HL-60 (cell line): ENCODE results near the gene FLOT1.

Experiments used
- DNase-seq, 2 experiments: peaks; one replicate each; pipeline ENCODE4 v3.0.0-alpha.2; 2010 to 2020; ENCODE audit warnings: low read depth in 1 of 2, low spot score in 1 of 2
- H3K27ac ChIP-seq: fragments of 250-450 bp; sonication (Bioruptor Pico); replicated peaks from 2 replicates; pipeline ENCODE4 v1.5.1; 2020; ENCODE audit warnings: mild to moderate bottlenecking, moderate library complexity
- H3K27me3 ChIP-seq: fragments of 250-450 bp; sonication (Bioruptor Pico); 2 replicates; pipeline ENCODE4 v1.5.1; 2021; ENCODE audit warnings: mild to moderate bottlenecking, moderate library complexity; ENCODE audit not compliant: insufficient read depth, poor library complexity, severe bottlenecking
- H3K4me3 ChIP-seq: replicated peaks from 2 replicates; pipeline ENCODE4 v1.5.1; 2011; ENCODE audit warnings: mild to moderate bottlenecking, control low read depth, low read length; ENCODE audit not compliant: insufficient read depth
- CTCF ChIP-seq: IDR thresholded peaks from one replicate; pipeline ENCODE4 v1.5.1; 2011; ENCODE audit warnings: low read length, control low read depth, inconsistent platforms; ENCODE audit not compliant: insufficient read depth
- GABPA ChIP-seq: IDR thresholded peaks from 2 replicates; pipeline ENCODE4 v1.6.1; 2012; ENCODE audit warnings: low read depth
- POLR2AphosphoS5 ChIP-seq: IDR thresholded peaks from 2 replicates; pipeline ENCODE4 v1.6.1; 2012; ENCODE audit warnings: low read depth
- REST ChIP-seq: IDR thresholded peaks from 2 replicates; pipeline ENCODE4 v1.6.1; 2012; ENCODE audit warnings: low read depth; ENCODE audit not compliant: insufficient replicate concordance
- SPI1 ChIP-seq: IDR thresholded peaks from 2 replicates; pipeline ENCODE4 v1.6.1; 2012; ENCODE audit warnings: low read depth, mild to moderate bottlenecking, borderline replicate concordance

Gene FLOT1

DNA sequence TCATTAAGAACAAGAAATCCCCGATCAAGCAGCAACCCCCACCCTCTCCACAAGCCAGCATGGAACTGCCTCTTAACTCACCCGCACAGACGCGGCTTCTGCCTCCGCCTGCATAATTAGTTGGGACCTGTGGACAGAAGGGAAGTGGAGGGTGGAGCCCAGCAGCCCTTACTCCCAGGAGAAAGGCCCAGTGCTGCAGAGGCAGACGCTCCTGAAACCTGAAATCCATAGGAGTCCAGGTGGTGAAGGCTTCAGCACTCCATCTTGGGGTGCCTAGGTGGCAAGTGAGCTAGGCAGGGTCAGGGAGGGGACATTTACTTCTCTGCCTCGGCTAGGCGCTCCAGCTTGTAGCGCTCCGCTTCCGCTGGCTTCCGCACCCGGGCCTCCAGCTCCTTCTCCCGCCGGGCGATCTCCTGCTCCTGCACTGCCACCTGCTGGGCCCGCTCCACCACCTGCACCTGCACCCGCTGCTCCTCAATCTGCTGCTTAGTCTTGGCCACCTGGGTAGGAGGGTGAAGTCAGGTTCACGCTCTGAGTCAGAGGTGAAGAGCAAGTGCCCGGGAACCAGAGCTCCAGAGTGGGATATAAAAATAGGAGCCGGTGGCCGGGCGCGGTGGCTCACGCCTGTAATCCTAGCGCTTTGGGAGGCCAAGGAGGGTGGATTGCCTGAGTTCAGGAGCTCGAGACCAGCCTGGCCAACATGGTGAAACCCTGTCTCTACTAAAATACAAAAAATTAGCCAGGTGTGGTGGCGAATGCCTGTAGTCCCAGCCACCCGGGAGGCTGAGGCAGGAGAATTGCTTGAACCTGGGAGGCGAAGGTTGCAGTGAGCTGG is 11.7 kb downstream of the FLOT1 start:
- TF ChIP-seq GABPA = 0 out of 2 replicates have a peak, but pooled peaks have one; percentile 29
- TF ChIP-seq SPI1 = peak; percentile 77
- no peak for TF ChIP-seq REST
- TF ChIP-seq CTCF = peak; percentile 75
- 0 out of 2 replicates have a peak, but pooled peaks have one; percentile 19 for TF ChIP-seq POLR2AphosphoS5
- Histone ChIP-seq H3K27ac (peak overlapping the region; percentile 11; the same call in 1 of the 2 replicates), H3K4me3 (no peak overlapping the region), H3K27me3 (no peaks in the 10 kb centered on the region)
- peak in 1 of 2 experiments; percentile 91 for DNase-seq

GRCh38 chr6:30727920-30728553 is 14.4 kb downstream of the FLOT1 start:
- no peak for DNase-seq
- Histone ChIP-seq H3K27ac (no peak overlapping the region), H3K27me3 (no peaks in the 10 kb centered on the region), H3K4me3 (no peak overlapping the region)
- TF ChIP-seq SPI1 (no peak), CTCF (no peak), POLR2AphosphoS5 (no peak), REST (no peak), GABPA (no peak)

- Histone ChIP-seq H3K4me3 (no peak overlapping the region), H3K27me3 (no peaks in the 10 kb centered on the region), H3K27ac (no peak overlapping the region)
- TF ChIP-seq GABPA (no peak), REST (no peak), SPI1 (no peak), CTCF (no peak), POLR2AphosphoS5 (no peak)
- no peak for DNase-seq
Observed at GRCh38 chr6:30726506-30727413, 15.7 kb downstream of the FLOT1 start.
